Endodermal cell (in vitro differentiated cells): ENCODE measurements around the gene HES4. TPM values are rescaled to one million over a fixed set of nuclear protein-coding genes. Genes with fewer than 3 reads are reported as not detected.

Experiments used
- DNase-seq: peaks from one replicate; pipeline ENCODE4 v3.0.0-alpha.2; 2017
- H3K27ac ChIP-seq: 2 replicates; pipeline ENCODE4 v1.5.1; 2013; ENCODE audit warnings: mild to moderate bottlenecking, low read depth, low read length, moderate library complexity
- H3K27me3 ChIP-seq: 2 replicates; pipeline ENCODE4 v1.6.1; 2013; ENCODE audit warnings: mild to moderate bottlenecking, low read length, moderate library complexity; ENCODE audit not compliant: insufficient read depth, control insufficient read depth, poor library complexity, severe bottlenecking
- H3K36me3 ChIP-seq: 2 replicates; pipeline ENCODE4 v1.7.0; 2013; ENCODE audit warnings: mild to moderate bottlenecking, low read length, moderate library complexity; ENCODE audit not compliant: control insufficient read depth, insufficient read depth
- H3K4me1 ChIP-seq: one replicate; pipeline ENCODE4 v1.7.0; 2013; ENCODE audit warnings: low read length; ENCODE audit not compliant: control insufficient read depth, insufficient read depth
- H3K4me3 ChIP-seq: 2 replicates; pipeline ENCODE4 v1.5.1; 2013; ENCODE audit warnings: mild to moderate bottlenecking, low read length, moderate library complexity
- H3K9ac ChIP-seq: 2 replicates; pipeline ENCODE4 v1.6.1; 2013; ENCODE audit warnings: mild to moderate bottlenecking, low read length, moderate library complexity; ENCODE audit not compliant: poor library complexity, severe bottlenecking; ENCODE audit errors: extremely low read depth
- H3K9me3 ChIP-seq: 2 replicates; pipeline ENCODE4 v1.6.1; 2013; ENCODE audit warnings: mild to moderate bottlenecking, low read length, moderate library complexity; ENCODE audit not compliant: control insufficient read depth
- H3K27ac Mint-ChIP-seq: 2 replicates; pipeline ENCODE4 v1.8.0; 2020; ENCODE audit warnings: mixed read lengths
- H3K27me3 Mint-ChIP-seq: 2 replicates; pipeline ENCODE4 v1.8.0; 2021; ENCODE audit warnings: mild to moderate bottlenecking, mixed read lengths; ENCODE audit not compliant: insufficient read depth
- H3K36me3 Mint-ChIP-seq: 2 replicates; pipeline ENCODE4 v1.8.0; 2020; ENCODE audit warnings: low read depth, mixed read lengths
- H3K4me1 Mint-ChIP-seq: 2 replicates; pipeline ENCODE4 v1.8.0; 2020; ENCODE audit warnings: mixed read lengths
- H3K4me3 Mint-ChIP-seq: 2 replicates; pipeline ENCODE4 v1.8.0; 2020; ENCODE audit warnings: mild to moderate bottlenecking, moderate library complexity, mixed read lengths
- H3K9me3 Mint-ChIP-seq: 2 replicates; pipeline ENCODE4 v1.8.0; 2020; ENCODE audit warnings: mild to moderate bottlenecking, mixed read lengths
- WGBS, 2 experiments: methylation state at CpG; one replicate each; pipeline versions ENCODE4 v1.1.5 to v1.1.7; 2013; ENCODE audit warnings: missing lambda C conversion rate in 2 of 2, mixed read lengths in 1 of 2; ENCODE audit not compliant: insufficient coverage in 1 of 2, insufficient read length in 1 of 2; 5-methylcytosine and 5-hydroxymethylcytosine counted together
- total RNA-seq, 2 donors: library from RNA; stranded (reverse); fragmentation: NEBNext Ultra II Directional in 1 of 2; extraction: Animal tissue kit (Norgen Biotek cat#: 25700) in 1 of 2; gene quantifications; 2 replicates in 1 of 2; 3 replicates in 1 of 2; pipeline ENCODE4 v1.2.1, GENCODE V29; 2021
- TF ChIP-seq, protein P1 (sequence below): fragments of 200-600 bp; sonication (generic); conservative IDR thresholded peaks from 2 replicates; pipeline ENCODE4 v1.5.0; 2021; ENCODE audit warnings: antibody characterized with exemption, mild to moderate bottlenecking

HES4 gene
- total RNA-seq, 2 donors from 2014 or later = 16.1 to 19.7 TPM

DNA sequence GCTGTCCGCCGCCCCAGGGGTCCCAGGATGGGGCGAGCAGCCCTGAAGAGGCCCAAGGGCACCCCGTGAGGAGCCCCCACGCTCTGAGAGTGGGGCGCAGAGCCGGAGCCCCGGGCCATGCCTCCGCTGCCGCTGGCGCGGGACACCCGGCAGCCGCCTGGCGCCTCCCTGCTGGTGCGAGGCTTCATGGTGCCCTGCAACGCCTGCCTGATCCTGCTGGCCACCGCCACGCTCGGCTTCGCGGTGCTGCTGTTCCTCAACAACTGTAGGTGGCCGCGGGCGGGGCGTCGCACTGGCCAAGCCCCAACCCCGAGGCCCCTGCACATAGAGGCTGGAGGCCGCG is 34.5 kb upstream of the HES4 start:
- Mint-ChIP-seq H3K36me3 (peaks cover 29% of the 10 kb centered on the region), H3K4me3 (peak overlapping the region; percentile 49), H3K4me1 (peaks cover 9% of the 10 kb centered on the region), H3K27me3 (peaks cover 56% of the 10 kb centered on the region), H3K27ac (no peak overlapping the region), H3K9me3 (no peaks in the 10 kb centered on the region)
- TF ChIP-seq, protein P1, sequence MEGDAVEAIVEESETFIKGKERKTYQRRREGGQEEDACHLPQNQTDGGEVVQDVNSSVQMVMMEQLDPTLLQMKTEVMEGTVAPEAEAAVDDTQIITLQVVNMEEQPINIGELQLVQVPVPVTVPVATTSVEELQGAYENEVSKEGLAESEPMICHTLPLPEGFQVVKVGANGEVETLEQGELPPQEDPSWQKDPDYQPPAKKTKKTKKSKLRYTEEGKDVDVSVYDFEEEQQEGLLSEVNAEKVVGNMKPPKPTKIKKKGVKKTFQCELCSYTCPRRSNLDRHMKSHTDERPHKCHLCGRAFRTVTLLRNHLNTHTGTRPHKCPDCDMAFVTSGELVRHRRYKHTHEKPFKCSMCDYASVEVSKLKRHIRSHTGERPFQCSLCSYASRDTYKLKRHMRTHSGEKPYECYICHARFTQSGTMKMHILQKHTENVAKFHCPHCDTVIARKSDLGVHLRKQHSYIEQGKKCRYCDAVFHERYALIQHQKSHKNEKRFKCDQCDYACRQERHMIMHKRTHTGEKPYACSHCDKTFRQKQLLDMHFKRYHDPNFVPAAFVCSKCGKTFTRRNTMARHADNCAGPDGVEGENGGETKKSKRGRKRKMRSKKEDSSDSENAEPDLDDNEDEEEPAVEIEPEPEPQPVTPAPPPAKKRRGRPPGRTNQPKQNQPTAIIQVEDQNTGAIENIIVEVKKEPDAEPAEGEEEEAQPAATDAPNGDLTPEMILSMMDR = peak; percentile 36
- peak overlapping the region; percentile 23 for H3K4me3 ChIP-seq
- H3K9ac ChIP-seq = no peak overlapping the region
- H3K27ac ChIP-seq = no peak overlapping the region
- WGBS, 2 experiments = 45 to 84% methylated on average over 19 to 30 of the region's 30 CpGs
- H3K4me1 ChIP-seq = peaks cover 6% of the 10 kb centered on the region
- DNase-seq = peak; percentile 82
- no peaks in the 10 kb centered on the region for H3K9me3 ChIP-seq
- H3K27me3 ChIP-seq = peaks cover 28% of the 10 kb centered on the region
- no peaks in the 10 kb centered on the region for H3K36me3 ChIP-seq

DNA sequence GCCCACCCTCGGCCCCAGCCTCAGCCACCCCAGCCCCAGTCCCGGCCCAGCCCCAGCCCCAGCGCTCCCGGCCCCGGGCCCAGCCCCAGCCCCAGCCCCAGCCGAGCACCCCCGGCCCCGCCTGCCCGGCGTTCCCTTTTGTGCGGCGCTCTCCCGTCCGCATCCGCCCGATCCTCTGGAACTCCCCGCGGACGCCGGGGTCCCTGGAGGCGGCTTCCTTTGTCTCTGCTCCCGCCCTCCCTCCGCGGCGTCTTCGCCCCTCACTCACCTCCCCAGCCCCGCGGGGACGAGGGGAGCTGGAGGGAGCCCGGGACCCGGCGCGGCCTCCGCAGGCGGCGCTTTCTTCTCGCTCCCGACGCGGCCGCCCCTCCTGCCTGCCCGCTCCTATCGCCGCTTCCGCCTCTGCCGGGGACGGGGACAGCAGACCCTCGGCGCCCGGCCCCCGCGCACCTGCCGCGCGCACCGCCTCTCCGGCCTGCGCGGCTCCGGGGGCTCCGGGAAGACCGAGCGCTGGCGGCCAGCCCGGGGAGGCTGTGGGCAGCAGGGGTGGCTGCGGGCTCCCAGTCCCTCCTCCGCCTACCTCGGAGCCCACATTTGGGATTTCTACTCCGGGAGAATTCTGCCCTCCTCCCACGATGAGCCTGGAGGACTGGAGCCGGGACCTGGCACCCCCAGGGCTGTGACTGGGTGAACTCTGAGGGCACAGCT is 34.0 kb upstream of the HES4 start:
- H3K4me3 ChIP-seq = peak overlapping the region; percentile 23
- 4 to 12% methylated on average over 12 to 70 of the region's 71 CpGs for WGBS, 2 experiments
- Mint-ChIP-seq H3K36me3 (peaks cover 29% of the 10 kb centered on the region), H3K27ac (no peak overlapping the region), H3K4me1 (peaks cover 9% of the 10 kb centered on the region), H3K4me3 (peak overlapping the region; percentile 49), H3K27me3 (peaks cover 51% of the 10 kb centered on the region), H3K9me3 (no peaks in the 10 kb centered on the region)
- peaks cover 6% of the 10 kb centered on the region for H3K4me1 ChIP-seq
- H3K27me3 ChIP-seq = peaks cover 23% of the 10 kb centered on the region
- DNase-seq = peak; percentile 81
- TF ChIP-seq, protein P1 = no peak
- H3K9ac ChIP-seq = peak overlapping the region; percentile 6
- no peaks in the 10 kb centered on the region for H3K9me3 ChIP-seq
- H3K36me3 ChIP-seq = no peaks in the 10 kb centered on the region
- no peak overlapping the region for H3K27ac ChIP-seq

DNA sequence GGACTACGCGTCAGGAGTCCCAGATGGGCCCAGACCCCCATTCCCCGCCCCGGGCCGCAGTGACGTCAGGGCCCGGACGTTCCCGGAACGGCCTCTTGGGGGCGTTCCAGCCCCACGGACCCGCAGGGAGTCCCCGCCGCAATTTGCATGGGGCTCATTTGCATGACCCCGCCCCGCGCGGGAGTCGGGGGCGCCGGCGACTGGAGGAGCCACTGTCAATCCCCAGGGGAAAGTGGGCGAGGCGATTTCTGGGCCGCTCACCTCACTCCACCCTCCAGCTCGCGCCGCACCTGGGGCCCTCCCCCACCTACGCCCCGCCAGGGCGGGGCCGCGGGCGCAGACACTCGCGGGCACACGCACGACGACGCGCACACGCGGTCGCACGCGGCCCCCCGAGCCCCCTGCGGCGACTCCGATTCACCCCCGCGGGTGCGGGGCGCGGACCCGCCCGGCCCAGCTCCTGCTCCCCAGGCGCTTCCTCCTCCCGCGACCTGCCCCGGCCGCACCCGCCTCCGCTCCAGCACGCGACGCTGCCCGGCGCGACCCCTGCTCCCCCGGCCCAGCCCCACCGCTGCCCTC is 33.2 kb upstream of the HES4 start:
- Histone ChIP-seq H3K4me3 (no peak overlapping the region), H3K4me1 (peaks cover 6% of the 10 kb centered on the region), H3K9ac (no peak overlapping the region), H3K9me3 (no peaks in the 10 kb centered on the region), H3K36me3 (no peaks in the 10 kb centered on the region), H3K27ac (peak overlapping the region; percentile 86), H3K27me3 (peaks cover 15% of the 10 kb centered on the region)
- Mint-ChIP-seq H3K4me1 (peaks cover 7% of the 10 kb centered on the region), H3K36me3 (peaks cover 22% of the 10 kb centered on the region), H3K27ac (no peak overlapping the region), H3K27me3 (peaks cover 43% of the 10 kb centered on the region), H3K9me3 (no peaks in the 10 kb centered on the region), H3K4me3 (peak overlapping the region; percentile 49)
- TF ChIP-seq, protein P1 = peak; percentile 89
- WGBS, 2 experiments = 1 to 4% methylated on average over 21 to 73 of the region's 73 CpGs
- peak; percentile 99 for DNase-seq
